Measurements from ENCODE around the gene ADPRHL1. TPM values are rescaled to one million over a fixed set of nuclear protein-coding genes. Genes with fewer than 3 reads are reported as not detected.

ADPRHL1 gene
- total and polyA plus RNA-seq, 2 donors (not counting 1 experiment from before 2014, with no cell fraction given): 0.28 to 1.3 TPM

DNA sequence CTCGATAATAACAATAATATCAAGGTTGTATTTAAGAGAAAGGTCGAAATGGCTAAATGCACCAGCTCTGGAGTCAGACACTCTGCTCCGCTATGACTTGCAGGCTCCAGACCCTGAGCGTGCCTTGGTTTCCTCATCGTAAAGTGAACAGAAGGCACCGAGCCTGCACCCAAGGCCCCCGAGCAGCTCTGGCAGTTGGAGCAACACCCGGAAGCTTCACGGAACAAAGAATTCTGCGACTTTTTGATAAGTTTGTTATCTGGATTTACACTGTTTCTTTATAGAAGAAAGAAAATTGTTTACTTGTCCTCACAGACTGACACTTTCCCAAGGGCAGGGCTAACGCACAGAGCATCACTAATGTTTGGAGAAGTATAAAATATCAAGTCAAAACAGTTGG is 93.7 kb downstream of the ADPRHL1 start:
- no peaks in the 10 kb centered on the region for H3K9me3 Mint-ChIP-seq (ENCODE audit: insufficient read depth)
- peaks cover 4% of the 10 kb centered on the region for H3K4me1 Mint-ChIP-seq
- no peak for ATAC-seq (ENCODE audit: low read depth)
- no peak overlapping the region for H3K27ac Mint-ChIP-seq
- H3K27me3 Mint-ChIP-seq: peaks cover 23% of the 10 kb centered on the region
- intact Hi-C loops (cut with micrococcal nuclease): no loop called here
- no peak overlapping the region for H2AFZ ChIP-seq (ENCODE audit: insufficient read depth, low read depth, low read length, poor library complexity, severe bottlenecking)
- 84% methylated on average over 6 of the region's 11 CpGs for WGBS (ENCODE audit: insufficient coverage)
- no peaks in the 10 kb centered on the region for H4K20me1 ChIP-seq (ENCODE audit: control insufficient read depth, insufficient read depth, low read length, poor library complexity, severe bottlenecking)
- H3K9me3 ChIP-seq (ENCODE audit: control extremely low read depth in 1 of 3, control insufficient read depth in 2 of 3, insufficient read depth in 1 of 3, low read length in 2 of 3): peaks cover 0 to 8% (median 0%) of the 10 kb centered on the region in 3 donors
- H3K36me3 ChIP-seq (replicated peaks in 1 of 2; ENCODE audit: control extremely low read depth in 1 of 2, control insufficient read depth in 1 of 2, extremely low read depth in 1 of 2, insufficient read depth in 2 of 2, low read length in 1 of 2): no peaks in the 10 kb centered on the region
- H3K4me1 ChIP-seq (ENCODE audit: control insufficient read depth in 2 of 2, insufficient read depth in 2 of 2, low read length in 2 of 2): peaks cover 7 to 9% of the 10 kb centered on the region in 2 donors
- DNase-seq: no peak
- H3K79me2 ChIP-seq (ENCODE audit: control insufficient read depth, insufficient read depth, low read length): no peaks in the 10 kb centered on the region
- TF ChIP-seq, protein P1, sequence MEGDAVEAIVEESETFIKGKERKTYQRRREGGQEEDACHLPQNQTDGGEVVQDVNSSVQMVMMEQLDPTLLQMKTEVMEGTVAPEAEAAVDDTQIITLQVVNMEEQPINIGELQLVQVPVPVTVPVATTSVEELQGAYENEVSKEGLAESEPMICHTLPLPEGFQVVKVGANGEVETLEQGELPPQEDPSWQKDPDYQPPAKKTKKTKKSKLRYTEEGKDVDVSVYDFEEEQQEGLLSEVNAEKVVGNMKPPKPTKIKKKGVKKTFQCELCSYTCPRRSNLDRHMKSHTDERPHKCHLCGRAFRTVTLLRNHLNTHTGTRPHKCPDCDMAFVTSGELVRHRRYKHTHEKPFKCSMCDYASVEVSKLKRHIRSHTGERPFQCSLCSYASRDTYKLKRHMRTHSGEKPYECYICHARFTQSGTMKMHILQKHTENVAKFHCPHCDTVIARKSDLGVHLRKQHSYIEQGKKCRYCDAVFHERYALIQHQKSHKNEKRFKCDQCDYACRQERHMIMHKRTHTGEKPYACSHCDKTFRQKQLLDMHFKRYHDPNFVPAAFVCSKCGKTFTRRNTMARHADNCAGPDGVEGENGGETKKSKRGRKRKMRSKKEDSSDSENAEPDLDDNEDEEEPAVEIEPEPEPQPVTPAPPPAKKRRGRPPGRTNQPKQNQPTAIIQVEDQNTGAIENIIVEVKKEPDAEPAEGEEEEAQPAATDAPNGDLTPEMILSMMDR (IDR thresholded peaks at IDR 0.05): no peak
- TF ChIP-seq EZH2 (IDR thresholded peaks at IDR 0.05; ENCODE audit: borderline replicate concordance, insufficient read depth, low read depth, low read length, poor library complexity, severe bottlenecking): no peak
- no peak overlapping the region for H3K4me2 ChIP-seq (replicated peaks; ENCODE audit: low read depth, low read length, poor library complexity, severe bottlenecking)
- no peak overlapping the region for H3K9ac ChIP-seq (ENCODE audit: low read length)
- no peak overlapping the region for H3K27ac ChIP-seq (ENCODE audit: low read length in 2 of 2)
- CTCF ChIA-PET: no interaction called here
- no peak overlapping the region for H3K4me3 Mint-ChIP-seq
- no peak overlapping the region for H3K4me3 ChIP-seq (ENCODE audit: control extremely low read depth in 1 of 5, extremely low read depth in 1 of 5, insufficient read depth in 1 of 5, low read depth in 2 of 5, low read length in 4 of 5)
- H3K27me3 ChIP-seq (replicated peaks in 1 of 4; ENCODE audit: control extremely low read depth in 1 of 4, control insufficient read depth in 3 of 4, insufficient read depth in 4 of 4, low read length in 3 of 4): peaks cover 0 to 25% (median 14%) of the 10 kb centered on the region in 4 experiments
- POLR2A ChIA-PET: no interaction called here

DNA sequence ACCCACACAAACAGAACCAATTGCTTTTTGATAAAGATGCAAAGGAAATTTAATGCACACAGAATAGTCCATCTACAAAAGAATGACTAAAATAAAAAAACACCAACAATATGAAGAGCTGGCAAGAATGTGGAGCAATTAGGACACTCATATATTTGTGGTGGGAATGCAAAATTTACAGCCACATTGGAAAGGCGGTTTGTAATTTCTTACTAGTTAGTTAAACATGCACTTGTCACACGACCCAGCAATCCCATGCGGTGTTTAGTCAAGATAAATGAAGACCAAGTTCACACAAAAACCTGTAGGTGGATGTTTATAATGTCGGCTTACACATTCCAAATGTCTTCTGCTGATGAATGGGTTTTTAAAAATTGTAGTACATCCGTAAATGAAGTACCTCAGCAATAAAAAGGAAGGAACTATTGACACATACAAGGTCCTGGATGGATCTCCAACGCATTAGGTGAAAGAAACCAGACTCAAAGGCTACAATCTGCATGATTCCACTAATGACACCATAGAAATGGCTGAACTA is 94.6 kb downstream of the ADPRHL1 start:
- H3K9me3 Mint-ChIP-seq (ENCODE audit: insufficient read depth): no peaks in the 10 kb centered on the region
- ATAC-seq (ENCODE audit: low read depth) (no peak), DNase-seq (no peak)
- no peak overlapping the region for H3K27ac Mint-ChIP-seq
- Histone ChIP-seq H3K9ac (ENCODE audit: low read length) (no peak overlapping the region), H3K4me2 (replicated peaks; ENCODE audit: low read depth, low read length, poor library complexity, severe bottlenecking) (no peak overlapping the region), H3K79me2 (ENCODE audit: control insufficient read depth, insufficient read depth, low read length) (no peaks in the 10 kb centered on the region), H3K4me1 (ENCODE audit: control insufficient read depth in 2 of 2, insufficient read depth in 2 of 2, low read length in 2 of 2) (peaks cover 5% of the 10 kb centered on the region in 2 donors), H4K20me1 (ENCODE audit: control insufficient read depth, insufficient read depth, low read length, poor library complexity, severe bottlenecking) (no peaks in the 10 kb centered on the region), H3K27me3 (replicated peaks in 1 of 4; ENCODE audit: control extremely low read depth in 1 of 4, control insufficient read depth in 3 of 4, insufficient read depth in 4 of 4, low read length in 3 of 4) (peaks cover 0 to 25% (median 13%) of the 10 kb centered on the region in 4 experiments), H3K27ac (ENCODE audit: low read length in 2 of 2) (no peak overlapping the region), H3K4me3 (ENCODE audit: control extremely low read depth in 1 of 5, extremely low read depth in 1 of 5, insufficient read depth in 1 of 5, low read depth in 2 of 5, low read length in 4 of 5) (no peak overlapping the region), H3K9me3 (ENCODE audit: control extremely low read depth in 1 of 3, control insufficient read depth in 2 of 3, insufficient read depth in 1 of 3, low read length in 2 of 3) (peaks cover 0 to 8% (median 0%) of the 10 kb centered on the region in 3 donors), H3K36me3 (replicated peaks in 1 of 2; ENCODE audit: control extremely low read depth in 1 of 2, control insufficient read depth in 1 of 2, extremely low read depth in 1 of 2, insufficient read depth in 2 of 2, low read length in 1 of 2) (no peaks in the 10 kb centered on the region), H2AFZ (ENCODE audit: insufficient read depth, low read depth, low read length, poor library complexity, severe bottlenecking) (no peak overlapping the region)
- intact Hi-C loops (cut with micrococcal nuclease): no loop called here
- H3K4me3 Mint-ChIP-seq: no peak overlapping the region
- no peak for TF ChIP-seq EZH2 (IDR thresholded peaks at IDR 0.05; ENCODE audit: borderline replicate concordance, insufficient read depth, low read depth, low read length, poor library complexity, severe bottlenecking)
- TF ChIP-seq, protein P1 (IDR thresholded peaks at IDR 0.05): no peak
- peaks cover 4% of the 10 kb centered on the region for H3K4me1 Mint-ChIP-seq
- ChIA-PET CTCF (no interaction called here), POLR2A (no interaction called here)
- 86% methylated on average over 2 of the region's 6 CpGs for WGBS (ENCODE audit: insufficient coverage)
- peaks cover 23% of the 10 kb centered on the region for H3K27me3 Mint-ChIP-seq
